ENCODE measurements around the gene PIH1D1. TPM values are rescaled to one million over a fixed set of nuclear protein-coding genes. Genes with fewer than 3 reads are reported as not detected.

Gene PIH1D1
- total and polyA plus RNA-seq, 2 of the 13 experiments (the other 11 are each of a cell fraction or from before 2014, with no cell fraction given) = 110 to 137 TPM

GRCh38 chr19:49487277-49488045 lies 35.8 kb upstream of the PIH1D1 start, which contains the start of gene RPL13A (continued):
- TF ChIP-seq PAWR (CRISPR knock-in tag; IDR thresholded peaks at IDR 0.05; ENCODE audit: borderline replicate concordance) (no peak), AGO1 (IDR thresholded peaks at IDR 0.05; ENCODE audit: low read depth, low read length, poor library complexity, severe bottlenecking) (peak; percentile 81), ZNF704 (CRISPR knock-in tag; IDR thresholded peaks at IDR 0.05; ENCODE audit: borderline replicate concordance) (no peak), ZNF207 (IDR thresholded peaks at IDR 0.05; ENCODE audit: borderline replicate concordance) (no peak), ZFP62 (CRISPR knock-in tag; IDR thresholded peaks at IDR 0.05) (no peak), NPAS2 (CRISPR knock-in tag; IDR thresholded peaks at IDR 0.05; ENCODE audit: borderline replicate concordance) (no peak), KLF11 (CRISPR knock-in tag; IDR thresholded peaks at IDR 0.05) (peak; percentile 97), NFKB2 (CRISPR knock-in tag; IDR thresholded peaks at IDR 0.05; ENCODE audit: borderline replicate concordance) (peak; percentile 82; the same call in 1 of the 2 replicates), ATAD3A (CRISPR knock-in tag; IDR thresholded peaks at IDR 0.05) (peak; percentile 19; the same call in 1 of the 2 replicates), REPIN1 (CRISPR knock-in tag; IDR thresholded peaks at IDR 0.05; ENCODE audit: borderline replicate concordance, low read depth) (peak; percentile 39; the same call in 1 of the 2 replicates), BORCS8-MEF2B (CRISPR knock-in tag; IDR thresholded peaks at IDR 0.05) (peak; percentile 72), RXRB (CRISPR knock-in tag; IDR thresholded peaks at IDR 0.05; ENCODE audit: borderline replicate concordance) (peak; percentile 77; the same call in 1 of the 2 replicates), FOXK1 (CRISPR knock-in tag; IDR thresholded peaks at IDR 0.05; ENCODE audit: borderline replicate concordance, low read depth) (peak; percentile 40; the same call in 1 of the 2 replicates), PPARG (CRISPR knock-in tag; conservative IDR thresholded peaks at IDR 0.05) (0 out of 2 replicates have a peak, but pooled peaks have one; percentile 35), ZNF563 (CRISPR knock-in tag; IDR thresholded peaks at IDR 0.05) (peak; percentile 64; the same call in 1 of the 2 replicates), ZBTB20 (CRISPR knock-in tag; IDR thresholded peaks at IDR 0.05; ENCODE audit: borderline replicate concordance, low read depth) (no peak), KLF16 (CRISPR knock-in tag; IDR thresholded peaks at IDR 0.05) (peak; percentile 49 to 98; a peak in 2 of 4 replicates), UBTF (CRISPR knock-in tag; IDR thresholded peaks at IDR 0.05) (peak; percentile 73), GABPA (IDR thresholded peaks at IDR 0.05; ENCODE audit: low read depth, low read length) (peak; percentile 70), GABPA (CRISPR knock-in tag; IDR thresholded peaks at IDR 0.05; ENCODE audit: low read depth) (peak; percentile 94)
- TF ChIP-seq, protein P1, sequence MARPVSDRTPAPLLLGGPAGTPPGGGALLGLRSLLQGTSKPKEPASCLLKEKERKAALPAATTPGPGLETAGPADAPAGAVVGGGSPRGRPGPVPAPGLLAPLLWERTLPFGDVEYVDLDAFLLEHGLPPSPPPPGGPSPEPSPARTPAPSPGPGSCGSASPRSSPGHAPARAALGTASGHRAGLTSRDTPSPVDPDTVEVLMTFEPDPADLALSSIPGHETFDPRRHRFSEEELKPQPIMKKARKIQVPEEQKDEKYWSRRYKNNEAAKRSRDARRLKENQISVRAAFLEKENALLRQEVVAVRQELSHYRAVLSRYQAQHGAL (CRISPR knock-in tag; IDR thresholded peaks at IDR 0.05; ENCODE audit: not compliant biosample characterization) = peak; percentile 81
- TF ChIP-seq, protein P2, sequence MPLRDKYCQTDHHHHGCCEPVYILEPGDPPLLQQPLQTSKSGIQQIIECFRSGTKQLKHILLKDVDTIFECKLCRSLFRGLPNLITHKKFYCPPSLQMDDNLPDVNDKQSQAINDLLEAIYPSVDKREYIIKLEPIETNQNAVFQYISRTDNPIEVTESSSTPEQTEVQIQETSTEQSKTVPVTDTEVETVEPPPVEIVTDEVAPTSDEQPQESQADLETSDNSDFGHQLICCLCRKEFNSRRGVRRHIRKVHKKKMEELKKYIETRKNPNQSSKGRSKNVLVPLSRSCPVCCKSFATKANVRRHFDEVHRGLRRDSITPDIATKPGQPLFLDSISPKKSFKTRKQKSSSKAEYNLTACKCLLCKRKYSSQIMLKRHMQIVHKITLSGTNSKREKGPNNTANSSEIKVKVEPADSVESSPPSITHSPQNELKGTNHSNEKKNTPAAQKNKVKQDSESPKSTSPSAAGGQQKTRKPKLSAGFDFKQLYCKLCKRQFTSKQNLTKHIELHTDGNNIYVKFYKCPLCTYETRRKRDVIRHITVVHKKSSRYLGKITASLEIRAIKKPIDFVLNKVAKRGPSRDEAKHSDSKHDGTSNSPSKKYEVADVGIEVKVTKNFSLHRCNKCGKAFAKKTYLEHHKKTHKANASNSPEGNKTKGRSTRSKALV (CRISPR knock-in tag; IDR thresholded peaks at IDR 0.05) = 0 out of 2 replicates have a peak, but pooled peaks have one; percentile 22
